SU-DHL-6 (cell line): ENCODE data around the gene CT83.

Experiments
- H2AFZ ChIP-seq: fragments of 200-600 bp; sonication (generic); 2 replicates; pipeline ENCODE4 v1.6.1; 2014; ENCODE audit warnings: low read depth, mild to moderate bottlenecking, moderate library complexity, mixed read lengths, antibody characterized with exemption, low read length; ENCODE audit not compliant: severe bottlenecking
- H3F3A ChIP-seq: fragments of 200-600 bp; shearing (Covaris generic); 2 replicates; pipeline ENCODE4 v1.6.0; 2016; ENCODE audit warnings: antibody characterized with exemption, mild to moderate bottlenecking; ENCODE audit not compliant: insufficient read depth
- H3K27ac ChIP-seq: fragments of 200-600 bp; sonication (generic); 2 replicates; pipeline ENCODE4 v1.5.1; 2016; ENCODE audit warnings: low read depth, mild to moderate bottlenecking, low read length, moderate library complexity, mixed read lengths
- H3K27me3 ChIP-seq: fragments of 200-600 bp; sonication (generic), shearing (Covaris generic); 2 replicates; pipeline ENCODE4 v1.6.0; 2014; ENCODE audit warnings: mild to moderate bottlenecking, low read length
- H3K36me3 ChIP-seq: fragments of 200-600 bp; sonication (generic); 2 replicates; pipeline ENCODE4 v1.6.1; 2014; ENCODE audit warnings: mild to moderate bottlenecking, low read length, mixed read lengths
- H3K4me2 ChIP-seq: fragments of 300-600, 200-600 bp; shearing (Covaris generic), sonication (generic); 2 replicates; pipeline ENCODE4 v1.6.0; 2014; ENCODE audit warnings: low read length, low read depth, mild to moderate bottlenecking; ENCODE audit not compliant: poor library complexity, severe bottlenecking
- H3K4me3 ChIP-seq: fragments of 200-600 bp; sonication (generic); 2 replicates; pipeline ENCODE4 v1.5.1; 2014; ENCODE audit warnings: antibody characterized with exemption, low read length, mild to moderate bottlenecking, mixed read lengths; ENCODE audit not compliant: insufficient read depth, poor library complexity, severe bottlenecking
- H3K79me2 ChIP-seq: fragments of 200-600 bp; sonication (generic); 2 replicates; pipeline ENCODE4 v1.6.1; 2014; ENCODE audit warnings: mild to moderate bottlenecking, low read length, moderate library complexity; ENCODE audit not compliant: insufficient read depth
- H3K9ac ChIP-seq: fragments of 200-600 bp; sonication (generic); 2 replicates; pipeline ENCODE4 v1.7.0; 2014; ENCODE audit warnings: mild to moderate bottlenecking, low read length
- H3K9me2 ChIP-seq: fragments of 200-600 bp; sonication (generic); replicated peaks from 2 replicates; pipeline ENCODE4 v1.6.1; 2014; ENCODE audit warnings: low read length; ENCODE audit not compliant: insufficient read depth
- H3K9me3 ChIP-seq: fragments of 200-600 bp; sonication (generic); 2 replicates; pipeline ENCODE4 v1.6.1; 2014; ENCODE audit warnings: low read length, mixed read lengths; ENCODE audit not compliant: insufficient read depth
- H4K20me1 ChIP-seq: fragments of 200-600 bp; sonication (generic); 2 replicates; pipeline ENCODE4 v1.6.1; 2014; ENCODE audit warnings: low read depth, mild to moderate bottlenecking, antibody characterized with exemption, low read length, moderate library complexity, mixed read lengths
- CTCF ChIP-seq: fragments of 200-600 bp; sonication (generic); IDR thresholded peaks from one replicate; pipeline ENCODE4 v1.5.1; 2017; ENCODE audit warnings: antibody characterized with exemption, mild to moderate bottlenecking, low read length, moderate library complexity; ENCODE audit not compliant: insufficient read depth, poor library complexity, severe bottlenecking
- EZH2phosphoT487 ChIP-seq: fragments of 200-600 bp; sonication (generic), shearing (Covaris generic); conservative IDR thresholded peaks from 2 replicates; pipeline ENCODE4 v1.6.1; 2018; ENCODE audit warnings: mild to moderate bottlenecking, antibody characterized with exemption, low read length, moderate library complexity, mixed read lengths

The CT83 gene

GRCh38 chrX:116417214-116417613, 45.6 kb downstream of the CT83 start:
- no peaks in the 10 kb centered on the region for H3K9me3 ChIP-seq
- H3K27me3 ChIP-seq: no peaks in the 10 kb centered on the region
- H3K9ac ChIP-seq: no peak overlapping the region
- no peak overlapping the region for H3K4me3 ChIP-seq
- no peaks in the 10 kb centered on the region for H4K20me1 ChIP-seq
- H3K4me2 ChIP-seq: no peak overlapping the region
- no peaks in the 10 kb centered on the region for H3K79me2 ChIP-seq
- TF ChIP-seq EZH2phosphoT487 (no peak), CTCF (no peak)
- no peaks in the 10 kb centered on the region for H3K9me2 ChIP-seq
- H3F3A ChIP-seq: no peaks in the 10 kb centered on the region
- no peaks in the 10 kb centered on the region for H3K36me3 ChIP-seq
- no peak overlapping the region for H3K27ac ChIP-seq
- H2AFZ ChIP-seq: no peak overlapping the region

- no peak overlapping the region for H2AFZ ChIP-seq
- TF ChIP-seq CTCF (no peak), EZH2phosphoT487 (no peak)
- H3K36me3 ChIP-seq: no peaks in the 10 kb centered on the region
- H3K9me3 ChIP-seq: no peaks in the 10 kb centered on the region
- no peaks in the 10 kb centered on the region for H3F3A ChIP-seq
- no peaks in the 10 kb centered on the region for H3K9me2 ChIP-seq
- H4K20me1 ChIP-seq: no peaks in the 10 kb centered on the region
- H3K27me3 ChIP-seq: no peaks in the 10 kb centered on the region
- H3K4me2 ChIP-seq: no peak overlapping the region
- H3K79me2 ChIP-seq: no peaks in the 10 kb centered on the region
- H3K4me3 ChIP-seq: no peak overlapping the region
- no peak overlapping the region for H3K9ac ChIP-seq
- no peak overlapping the region for H3K27ac ChIP-seq
These were observed 49.5 kb downstream of the CT83 start for GRCh38 chrX:116413273-116413672.
